ENCODE results near the gene COL2A1.
A peak's percentile ranks its signal among the peaks of the same experiment; 100 is the strongest.

Gene COL2A1

GRCh38 chr12:48012070-48012469, 7.8 kb upstream of the COL2A1 start:
- DNase-seq (ENCODE audit: low spot score) = no peak

GRCh38 chr12:48010366-48010970, 6.2 kb upstream of the COL2A1 start:
- DNase-seq (ENCODE audit: low spot score) = no peak

- no peak for DNase-seq (ENCODE audit: low spot score)
These were observed 5.2 kb upstream of the COL2A1 start for GRCh38 chr12:48009471-48009870.

- no peak for DNase-seq (ENCODE audit: low spot score)
These were observed 4.7 kb upstream of the COL2A1 start for GRCh38 chr12:48008950-48009349.

- DNase-seq (ENCODE audit: low spot score) = no peak
These were observed 4.1 kb upstream of the COL2A1 start for GRCh38 chr12:48008349-48008748.

GRCh38 chr12:48007206-48007605, 2.9 kb upstream of the COL2A1 start:
- DNase-seq (ENCODE audit: low spot score) = no peak

- DNase-seq (ENCODE audit: low spot score) = no peak
These were observed 1.4 kb upstream of the COL2A1 start for GRCh38 chr12:48005750-48006021.

- no peak for DNase-seq (ENCODE audit: low spot score)
These were observed 899 bp upstream of the COL2A1 start for GRCh38 chr12:48005001-48005749.

- DNase-seq (ENCODE audit: low spot score) = peak; percentile 75
These were observed 837 bp downstream of the COL2A1 start for GRCh38 chr12:48003226-48004052.

- DNase-seq (ENCODE audit: low spot score) = peak; percentile 85
These were observed 1.5 kb downstream of the COL2A1 start for GRCh38 chr12:48002773-48003218.

GRCh38 chr12:48002414-48002730, 1.9 kb downstream of the COL2A1 start:
- no peak for DNase-seq (ENCODE audit: low spot score)

GRCh38 chr12:48001505-48002413, 2.5 kb downstream of the COL2A1 start:
- peak; percentile 89 for DNase-seq (ENCODE audit: low spot score)

- DNase-seq (ENCODE audit: low spot score) = peak; percentile 75
These were observed 3.3 kb downstream of the COL2A1 start for GRCh38 chr12:48000878-48001504.

- DNase-seq (ENCODE audit: low spot score) = no peak
These were observed 4.5 kb downstream of the COL2A1 start for GRCh38 chr12:47999816-48000215.

- no peak for DNase-seq (ENCODE audit: low spot score)
These were observed 7.0 kb downstream of the COL2A1 start for GRCh38 chr12:47997321-47997720.

- no peak for DNase-seq (ENCODE audit: low spot score)
These were observed 8.3 kb downstream of the COL2A1 start for GRCh38 chr12:47995981-47996401.

- no peak for DNase-seq (ENCODE audit: low spot score)
These were observed 10.8 kb downstream of the COL2A1 start for GRCh38 chr12:47993491-47993890.

GRCh38 chr12:47992776-47993175, 11.5 kb downstream of the COL2A1 start:
- DNase-seq (ENCODE audit: low spot score) = no peak

GRCh38 chr12:47991106-47992061, 12.9 kb downstream of the COL2A1 start:
- DNase-seq (ENCODE audit: low spot score) = peak; percentile 86

- DNase-seq (ENCODE audit: low spot score) = no peak
These were observed 13.7 kb downstream of the COL2A1 start for GRCh38 chr12:47990351-47991105.
